Stimulated activated CD8-positive, alpha-beta memory T cell treated with anti-CD3 and anti-CD28 coated beads, Interleukin-4, amount 100 ng/mL, for 24 hours (primary cell): ENCODE measurements around the gene PTPRQ.

ENCODE experiments used
- DNase-seq: peaks from one replicate; pipeline ENCODE4 v3.0.0-alpha.2; 2020; ENCODE audit warnings: low read depth

Gene PTPRQ

GRCh38 chr12:80702889-80703805, 259.1 kb downstream of the PTPRQ start:
- DNase-seq, result no peak

GRCh38 chr12:80704420-80704819, 260.4 kb downstream of the PTPRQ start:
- no peak for DNase-seq

- no peak for DNase-seq
Observed at GRCh38 chr12:80707126-80707829, 263.2 kb downstream of the PTPRQ start, which contains the start of gene MYF6. TSS of gene MYF6 (plus strand) at chr12:80707634. CDS start at chr12:80707720, 86 bp downstream.

- DNase-seq, result no peak
Observed at GRCh38 chr12:80707830-80708258, 263.8 kb downstream of the PTPRQ start.

GRCh38 chr12:80708259-80708974, 264.4 kb downstream of the PTPRQ start:
- no peak for DNase-seq

- no peak for DNase-seq
Observed at GRCh38 chr12:80708975-80709328, 264.9 kb downstream of the PTPRQ start.

- no peak for DNase-seq
Observed at GRCh38 chr12:80709811-80710726, 266.0 kb downstream of the PTPRQ start.

GRCh38 chr12:80710727-80711449, 266.9 kb downstream of the PTPRQ start:
- DNase-seq, result no peak

- no peak for DNase-seq
Observed at GRCh38 chr12:80711866-80712265, 267.8 kb downstream of the PTPRQ start.

GRCh38 chr12:80712866-80713265, 268.8 kb downstream of the PTPRQ start:
- DNase-seq, result no peak

GRCh38 chr12:80713419-80713818, 269.4 kb downstream of the PTPRQ start:
- no peak for DNase-seq

GRCh38 chr12:80714055-80714454, 270.0 kb downstream of the PTPRQ start:
- DNase-seq, result no peak

GRCh38 chr12:80714846-80715245, 270.8 kb downstream of the PTPRQ start:
- DNase-seq, result no peak

- no peak for DNase-seq
Observed at GRCh38 chr12:80715713-80716249, 271.7 kb downstream of the PTPRQ start.

- no peak for DNase-seq
Observed at GRCh38 chr12:80716696-80717469, 272.8 kb downstream of the PTPRQ start, which contains the start of gene MYF5. TSS of gene MYF5 (plus strand) at chr12:80716912. CDS start at chr12:80717064, 152 bp downstream.

- no peak for DNase-seq
Observed at GRCh38 chr12:80717856-80718255, 273.8 kb downstream of the PTPRQ start.

GRCh38 chr12:80720516-80720915, 276.5 kb downstream of the PTPRQ start:
- no peak for DNase-seq

- DNase-seq, result no peak
Observed at GRCh38 chr12:80721326-80721725, 277.3 kb downstream of the PTPRQ start.
